HepG2 (cell line): Measurements from ENCODE around the gene SLC22A31. TPM values are rescaled to one million over a fixed set of nuclear protein-coding genes. Genes with fewer than 3 reads are reported as not detected.

Experiments used
- AKAP8 ChIP-seq: sonication (generic); formaldehyde crosslinking; IDR thresholded peaks from 2 replicates; pipeline ENCODE4 v1.5.1; 2020; ENCODE audit warnings: mild to moderate bottlenecking, missing genetic modification reagents
- FOXC1 ChIP-seq: sonication (generic); formaldehyde crosslinking; IDR thresholded peaks from 2 replicates; pipeline ENCODE4 v1.8.0; 2022; ENCODE audit warnings: mild to moderate bottlenecking, missing genetic modification reagents, borderline replicate concordance
- FOXJ3 ChIP-seq: sonication (generic); formaldehyde crosslinking; IDR thresholded peaks from 2 replicates; pipeline ENCODE4 v1.4.0; 2020; ENCODE audit warnings: missing genetic modification reagents, mild to moderate bottlenecking, borderline replicate concordance
- HNRNPH1 ChIP-seq: fragments of 200-400 bp; formaldehyde crosslinking; optimal IDR thresholded peaks from 2 replicates; pipeline ENCODE3; 2017; ENCODE audit warnings: mild to moderate bottlenecking, low read depth, low read length
- MTA1 ChIP-seq: sonication (generic); formaldehyde crosslinking; IDR thresholded peaks from 2 replicates; pipeline ENCODE4 v1.4.0; 2020; ENCODE audit warnings: missing genetic modification reagents, mild to moderate bottlenecking, borderline replicate concordance
- NR1H2 ChIP-seq: sonication (generic); formaldehyde crosslinking; IDR thresholded peaks from 2 replicates; pipeline ENCODE4 v1.8.1; 2022; ENCODE audit warnings: low read depth, missing genetic modification reagents, borderline replicate concordance
- RARA ChIP-seq: IDR thresholded peaks from 2 replicates; pipeline ENCODE4 v1.6.1; 2016; ENCODE audit warnings: missing genetic modification reagents, missing compliant biosample characterization
- RBM39 ChIP-seq: fragments of 200-400 bp; formaldehyde crosslinking; IDR thresholded peaks from one replicate; pipeline ENCODE4 v1.6.1; 2018; ENCODE audit warnings: antibody characterized with exemption, mild to moderate bottlenecking, low read depth, low read length; ENCODE audit not compliant: poor library complexity, severe bottlenecking
- SRSF1 ChIP-seq: fragments of 200-400 bp; formaldehyde crosslinking; optimal IDR thresholded peaks from 2 replicates; pipeline ENCODE3; 2017; ENCODE audit warnings: mild to moderate bottlenecking, low read depth, low read length, moderate library complexity
- TAF1 ChIP-seq: sonication (generic); formaldehyde crosslinking; IDR thresholded peaks from 2 replicates; pipeline ENCODE4 v1.4.0; 2020; ENCODE audit warnings: missing genetic modification reagents
- TSC22D2 ChIP-seq: sonication (generic); formaldehyde crosslinking; IDR thresholded peaks from 2 replicates; pipeline ENCODE4 v1.5.1; 2020; ENCODE audit warnings: missing genetic modification reagents, mild to moderate bottlenecking, borderline replicate concordance
- ZNF431 ChIP-seq: sonication (generic); formaldehyde crosslinking; IDR thresholded peaks from 2 replicates; pipeline ENCODE4 v1.9.0; 2022; ENCODE audit warnings: missing genetic modification reagents, low read depth, mild to moderate bottlenecking, borderline replicate concordance
- ZNF761 ChIP-seq: sonication (generic); formaldehyde crosslinking; conservative IDR thresholded peaks from 2 replicates; pipeline ENCODE4 v1.4.0; 2020; ENCODE audit warnings: mild to moderate bottlenecking, missing genetic modification reagents
- ZNF883 ChIP-seq: sonication (generic); formaldehyde crosslinking; IDR thresholded peaks from 2 replicates; pipeline ENCODE4 v1.5.1; 2020; ENCODE audit warnings: mild to moderate bottlenecking, missing genetic modification reagents; ENCODE audit errors: not compliant biosample characterization
- polyA plus RNA-seq, 8 experiments: library from polyadenylated mRNA; depleted of rRNA in 3 of 8; stranded (reverse) in 7 of 8; unstranded in 1 of 8; fragments of >200 nt; fragmentation: Illumina TruSeq in 4 of 8; extraction: Trizol in 4 of 8; gene quantifications; 2 replicates each; pipeline versions ENCODE4 v1.2.1 to v1.2.3, GENCODE V29; 2011 to 2016; ENCODE audit warnings: low read depth in 4 of 8, missing spikeins in 1 of 8, mixed read lengths in 1 of 8; ENCODE audit not compliant: insufficient read depth in 1 of 8
- total RNA-seq, 5 experiments: library from RNA; depleted of rRNA; stranded (reverse); fragments of >200 nt; fragmentation: Illumina TruSeq; extraction: Trizol; gene quantifications; 2 replicates each; pipeline ENCODE4 v1.2.3, GENCODE V29; 2016; ENCODE audit warnings: low read depth in 1 of 5
- TF ChIP-seq, protein P1 (sequence below): sonication (generic); formaldehyde crosslinking; IDR thresholded peaks from 2 replicates; pipeline ENCODE4 v1.9.0; 2022; ENCODE audit warnings: missing genetic modification reagents, mild to moderate bottlenecking, borderline replicate concordance
- TF ChIP-seq, protein P2 (sequence below): sonication (generic); formaldehyde crosslinking; IDR thresholded peaks from 2 replicates; pipeline ENCODE4 v1.8.0; 2022; ENCODE audit warnings: low read depth, missing genetic modification reagents
- TF ChIP-seq, protein P3 (sequence below): sonication (generic); formaldehyde crosslinking; IDR thresholded peaks from 2 replicates; pipeline ENCODE4 v1.8.1; 2023; ENCODE audit warnings: mild to moderate bottlenecking, missing genetic modification reagents, borderline replicate concordance

SLC22A31 gene
- total and polyA plus RNA-seq, 2 of the 13 experiments (the other 11 are each of a cell fraction or from before 2014, with no cell fraction given) = 67.3 to 83.3 TPM

DNA sequence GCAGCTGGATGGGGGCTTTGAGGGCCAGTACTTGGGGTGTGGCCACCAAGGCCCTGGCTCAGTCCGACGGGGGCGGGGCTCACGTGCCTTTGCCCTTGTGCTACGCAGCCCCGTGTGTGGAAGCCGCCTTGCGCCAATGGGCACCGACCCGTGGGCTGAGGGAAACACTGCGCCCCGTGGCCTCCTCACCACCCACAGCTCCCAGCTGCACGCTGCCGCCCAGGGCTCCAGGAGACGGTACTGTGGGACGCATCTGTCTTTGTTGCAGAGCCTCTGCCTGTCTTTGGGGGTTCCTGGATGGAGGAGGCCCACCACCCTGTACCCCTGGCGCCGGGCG, 21.2 kb downstream of the SLC22A31 start (continued):
- TF ChIP-seq, protein P1, sequence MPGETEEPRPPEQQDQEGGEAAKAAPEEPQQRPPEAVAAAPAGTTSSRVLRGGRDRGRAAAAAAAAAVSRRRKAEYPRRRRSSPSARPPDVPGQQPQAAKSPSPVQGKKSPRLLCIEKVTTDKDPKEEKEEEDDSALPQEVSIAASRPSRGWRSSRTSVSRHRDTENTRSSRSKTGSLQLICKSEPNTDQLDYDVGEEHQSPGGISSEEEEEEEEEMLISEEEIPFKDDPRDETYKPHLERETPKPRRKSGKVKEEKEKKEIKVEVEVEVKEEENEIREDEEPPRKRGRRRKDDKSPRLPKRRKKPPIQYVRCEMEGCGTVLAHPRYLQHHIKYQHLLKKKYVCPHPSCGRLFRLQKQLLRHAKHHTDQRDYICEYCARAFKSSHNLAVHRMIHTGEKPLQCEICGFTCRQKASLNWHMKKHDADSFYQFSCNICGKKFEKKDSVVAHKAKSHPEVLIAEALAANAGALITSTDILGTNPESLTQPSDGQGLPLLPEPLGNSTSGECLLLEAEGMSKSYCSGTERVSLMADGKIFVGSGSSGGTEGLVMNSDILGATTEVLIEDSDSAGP (CRISPR knock-in tag) = no peak
- TF ChIP-seq AKAP8 (CRISPR knock-in tag) = 0 out of 2 replicates have a peak, but pooled peaks have one; percentile 51
- no peak for TF ChIP-seq ZNF883 (CRISPR knock-in tag)
- TF ChIP-seq TAF1 = no peak
- TF ChIP-seq ZNF431 (CRISPR knock-in tag) = no peak
- TF ChIP-seq NR1H2 (CRISPR knock-in tag) = no peak
- TF ChIP-seq HNRNPH1 = no peak
- TF ChIP-seq SRSF1 = no peak
- peak; percentile 23; the same call in 1 of the 2 replicates for TF ChIP-seq MTA1
- TF ChIP-seq RARA (CRISPR knock-in tag) = no peak
- TF ChIP-seq, protein P2, sequence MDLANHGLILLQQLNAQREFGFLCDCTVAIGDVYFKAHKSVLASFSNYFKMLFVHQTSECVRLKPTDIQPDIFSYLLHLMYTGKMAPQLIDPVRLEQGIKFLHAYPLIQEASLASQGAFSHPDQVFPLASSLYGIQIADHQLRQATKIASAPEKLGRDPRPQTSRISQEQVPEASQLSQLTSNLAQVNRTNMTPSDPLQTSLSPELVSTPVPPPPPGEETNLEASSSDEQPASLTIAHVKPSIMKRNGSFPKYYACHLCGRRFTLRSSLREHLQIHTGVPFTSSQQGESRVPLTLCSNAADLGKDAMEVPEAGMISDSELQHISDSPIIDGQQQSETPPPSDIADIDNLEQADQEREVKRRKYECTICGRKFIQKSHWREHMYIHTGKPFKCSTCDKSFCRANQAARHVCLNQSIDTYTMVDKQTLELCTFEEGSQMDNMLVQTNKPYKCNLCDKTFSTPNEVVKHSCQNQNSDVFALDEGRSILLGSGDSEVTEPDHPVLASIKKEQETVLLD = no peak
- no peak for TF ChIP-seq RBM39
- TF ChIP-seq FOXC1 (CRISPR knock-in tag) = no peak
- no peak for TF ChIP-seq ZNF761 (CRISPR knock-in tag)
- no peak for TF ChIP-seq TSC22D2 (CRISPR knock-in tag)
- TF ChIP-seq, protein P3, sequence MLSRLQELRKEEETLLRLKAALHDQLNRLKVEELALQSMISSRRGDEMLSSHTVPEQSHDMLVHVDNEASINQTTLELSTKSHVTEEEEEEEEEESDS (CRISPR knock-in tag) = no peak
- no peak for TF ChIP-seq FOXJ3
